Suprapubic skin (tissue), 4 donors: Measurements from ENCODE around the gene TANC1.

Experiments
- CTCF ChIP-seq, 2 donors: fragments of 200-600 bp in 1 of 2; fragments of 450-650 bp in 1 of 2; sonication (generic) in 1 of 2; IDR thresholded peaks; one replicate each; pipeline ENCODE4 v1.5.1; 2016 to 2019; ENCODE audit warnings: antibody characterized with exemption in 2 of 2, mild to moderate bottlenecking in 1 of 2, moderate library complexity in 1 of 2
- POLR2A ChIP-seq, 2 donors: fragments of 450-650 bp; IDR thresholded peaks; one replicate each; pipeline ENCODE4 v1.6.1; 2017; ENCODE audit warnings: antibody characterized with exemption in 2 of 2, mild to moderate bottlenecking in 2 of 2, moderate library complexity in 2 of 2
- POLR2AphosphoS5 ChIP-seq, 3 donors: sonication (generic); formaldehyde crosslinking; IDR thresholded peaks; one replicate each; pipeline ENCODE4 v1.6.1; 2017; ENCODE audit warnings: antibody characterized with exemption in 3 of 3

GRCh38 chr2:158965641-158966040 is 2.8 kb upstream of the TANC1 start:
- TF ChIP-seq POLR2A (IDR thresholded peaks at IDR 0.05), result no peak
- no peak for TF ChIP-seq CTCF (IDR thresholded peaks at IDR 0.05)
- no peak for TF ChIP-seq POLR2AphosphoS5 (IDR thresholded peaks at IDR 0.05)
